Osteocyte (in vitro differentiated cells): ENCODE measurements around the gene TUBGCP6. TPM values are rescaled to one million over a fixed set of nuclear protein-coding genes. Genes with fewer than 3 reads are reported as not detected.

Source experiments
- DNase-seq: peaks from one replicate; pipeline ENCODE4 v3.0.0; 2021; ENCODE audit warnings: mixed read lengths; ENCODE audit not compliant: unreplicated experiment; ENCODE audit errors: extremely low spot score
- H3K27ac Mint-ChIP-seq: one replicate; pipeline ENCODE4 v1.8.0; 2021; ENCODE audit warnings: mild to moderate bottlenecking, mixed read lengths; ENCODE audit not compliant: unreplicated experiment
- H3K27me3 Mint-ChIP-seq: one replicate; pipeline ENCODE4 v1.8.0; 2021; ENCODE audit warnings: mixed read lengths; ENCODE audit not compliant: unreplicated experiment
- H3K36me3 Mint-ChIP-seq: one replicate; pipeline ENCODE4 v1.8.0; 2021; ENCODE audit warnings: mixed read lengths; ENCODE audit not compliant: unreplicated experiment
- H3K4me1 Mint-ChIP-seq: one replicate; pipeline ENCODE4 v1.8.0; 2021; ENCODE audit warnings: mixed read lengths; ENCODE audit not compliant: unreplicated experiment
- H3K4me3 Mint-ChIP-seq: one replicate; pipeline ENCODE4 v1.8.0; 2021; ENCODE audit warnings: mild to moderate bottlenecking, moderate library complexity, mixed read lengths; ENCODE audit not compliant: unreplicated experiment
- H3K9me3 Mint-ChIP-seq: one replicate; pipeline ENCODE4 v1.8.0; 2021; ENCODE audit warnings: mixed read lengths; ENCODE audit not compliant: unreplicated experiment
- total RNA-seq: library from RNA; stranded (reverse); gene quantifications from 2 replicates; pipeline ENCODE4 v1.2.1, GENCODE V29; 2021
- TF ChIP-seq, protein P1 (sequence below): fragments of 200-600 bp; sonication (generic); IDR thresholded peaks from 2 replicates; pipeline ENCODE4 v1.5.0; 2021; ENCODE audit warnings: antibody characterized with exemption, mild to moderate bottlenecking, moderate library complexity

The TUBGCP6 gene
- total RNA-seq, 1 donor from 2014 or later, result 55.7 TPM

DNA sequence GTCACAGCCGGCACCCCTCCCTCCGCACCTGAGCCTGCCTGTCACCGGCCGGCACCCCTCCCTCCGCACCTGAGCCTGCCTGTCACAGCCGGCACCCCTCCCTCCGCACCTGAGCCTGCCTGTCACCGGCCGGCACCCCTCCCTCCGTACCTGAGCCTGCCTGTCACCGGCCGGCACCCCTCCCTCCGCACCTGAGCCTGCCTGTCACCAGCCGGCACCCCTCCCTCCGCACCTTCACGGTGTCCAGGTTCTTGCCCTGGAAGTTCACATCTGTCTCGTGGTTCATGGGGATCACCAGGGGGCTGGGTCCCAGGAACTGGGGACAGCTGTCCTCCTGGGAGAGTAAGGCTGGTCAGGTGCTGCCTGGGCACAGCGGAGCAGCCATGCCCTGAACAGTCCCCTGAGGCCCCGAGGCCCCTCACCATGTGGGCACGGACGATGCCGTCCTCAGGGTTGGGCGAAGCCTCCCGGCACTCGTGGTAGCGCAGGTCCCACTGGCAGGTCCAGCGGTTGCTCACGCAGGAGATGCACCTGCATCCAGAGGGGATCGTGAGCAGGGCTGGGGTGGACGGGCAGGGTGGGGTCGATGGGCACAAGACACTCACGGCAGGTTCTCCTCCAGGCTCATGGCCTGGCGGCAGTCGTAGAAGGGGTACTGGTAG is 40.9 kb upstream of the TUBGCP6 start:
- no peaks in the 10 kb centered on the region for H3K27me3 Mint-ChIP-seq
- H3K4me3 Mint-ChIP-seq, result no peak overlapping the region
- TF ChIP-seq, protein P1, sequence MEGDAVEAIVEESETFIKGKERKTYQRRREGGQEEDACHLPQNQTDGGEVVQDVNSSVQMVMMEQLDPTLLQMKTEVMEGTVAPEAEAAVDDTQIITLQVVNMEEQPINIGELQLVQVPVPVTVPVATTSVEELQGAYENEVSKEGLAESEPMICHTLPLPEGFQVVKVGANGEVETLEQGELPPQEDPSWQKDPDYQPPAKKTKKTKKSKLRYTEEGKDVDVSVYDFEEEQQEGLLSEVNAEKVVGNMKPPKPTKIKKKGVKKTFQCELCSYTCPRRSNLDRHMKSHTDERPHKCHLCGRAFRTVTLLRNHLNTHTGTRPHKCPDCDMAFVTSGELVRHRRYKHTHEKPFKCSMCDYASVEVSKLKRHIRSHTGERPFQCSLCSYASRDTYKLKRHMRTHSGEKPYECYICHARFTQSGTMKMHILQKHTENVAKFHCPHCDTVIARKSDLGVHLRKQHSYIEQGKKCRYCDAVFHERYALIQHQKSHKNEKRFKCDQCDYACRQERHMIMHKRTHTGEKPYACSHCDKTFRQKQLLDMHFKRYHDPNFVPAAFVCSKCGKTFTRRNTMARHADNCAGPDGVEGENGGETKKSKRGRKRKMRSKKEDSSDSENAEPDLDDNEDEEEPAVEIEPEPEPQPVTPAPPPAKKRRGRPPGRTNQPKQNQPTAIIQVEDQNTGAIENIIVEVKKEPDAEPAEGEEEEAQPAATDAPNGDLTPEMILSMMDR, result no peak
- H3K27ac Mint-ChIP-seq, result no peak overlapping the region
- peaks cover 3% of the 10 kb centered on the region for H3K4me1 Mint-ChIP-seq
- H3K9me3 Mint-ChIP-seq, result no peaks in the 10 kb centered on the region
- no peak for DNase-seq
- peaks cover 11% of the 10 kb centered on the region for H3K36me3 Mint-ChIP-seq

DNA sequence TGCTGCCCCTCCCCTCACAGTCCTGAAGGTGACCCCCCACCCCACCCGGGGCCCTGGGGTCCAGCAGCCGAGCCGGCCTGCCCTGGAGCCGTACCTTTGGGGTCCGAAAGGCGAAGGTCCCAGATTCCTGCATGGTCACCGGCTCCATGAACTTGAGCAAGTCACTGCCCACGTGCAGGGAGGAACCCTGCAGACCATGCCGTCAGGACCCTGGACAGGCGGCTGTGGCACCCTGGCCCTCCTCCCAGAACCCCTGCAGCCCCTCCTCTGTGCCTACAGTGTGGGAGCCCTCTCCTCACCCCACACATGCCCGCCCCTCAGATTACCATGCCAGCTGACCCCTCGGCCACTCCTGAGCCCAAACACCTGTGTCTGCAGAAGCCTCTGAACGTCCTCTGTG is 39.7 kb upstream of the TUBGCP6 start:
- H3K4me1 Mint-ChIP-seq, result peaks cover 3% of the 10 kb centered on the region
- no peak for DNase-seq
- H3K4me3 Mint-ChIP-seq, result no peak overlapping the region
- no peaks in the 10 kb centered on the region for H3K9me3 Mint-ChIP-seq
- peaks cover 14% of the 10 kb centered on the region for H3K36me3 Mint-ChIP-seq
- H3K27me3 Mint-ChIP-seq, result no peaks in the 10 kb centered on the region
- TF ChIP-seq, protein P1, result no peak
- H3K27ac Mint-ChIP-seq, result no peak overlapping the region

DNA sequence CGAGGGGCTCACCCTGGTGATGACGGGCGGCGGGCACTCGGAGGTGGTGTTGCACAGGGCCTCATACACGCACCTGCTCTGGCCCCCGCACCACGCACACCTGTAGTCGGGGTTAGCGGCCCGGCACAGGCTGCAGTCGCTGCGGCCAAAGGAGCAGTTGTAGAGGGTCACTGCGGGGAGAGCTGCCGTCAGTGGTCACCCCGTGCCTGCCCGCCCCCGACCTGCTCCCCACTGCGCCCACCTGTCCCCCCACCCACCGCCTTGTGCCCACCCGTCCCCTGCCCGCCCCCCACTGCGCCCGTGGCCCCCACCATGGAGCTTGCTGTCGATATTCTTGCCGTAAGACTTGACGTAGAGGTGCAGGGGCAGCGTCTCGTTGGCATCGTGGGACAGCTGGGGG is 39.0 kb upstream of the TUBGCP6 start:
- H3K27me3 Mint-ChIP-seq, result no peaks in the 10 kb centered on the region
- TF ChIP-seq, protein P1, result no peak

DNA sequence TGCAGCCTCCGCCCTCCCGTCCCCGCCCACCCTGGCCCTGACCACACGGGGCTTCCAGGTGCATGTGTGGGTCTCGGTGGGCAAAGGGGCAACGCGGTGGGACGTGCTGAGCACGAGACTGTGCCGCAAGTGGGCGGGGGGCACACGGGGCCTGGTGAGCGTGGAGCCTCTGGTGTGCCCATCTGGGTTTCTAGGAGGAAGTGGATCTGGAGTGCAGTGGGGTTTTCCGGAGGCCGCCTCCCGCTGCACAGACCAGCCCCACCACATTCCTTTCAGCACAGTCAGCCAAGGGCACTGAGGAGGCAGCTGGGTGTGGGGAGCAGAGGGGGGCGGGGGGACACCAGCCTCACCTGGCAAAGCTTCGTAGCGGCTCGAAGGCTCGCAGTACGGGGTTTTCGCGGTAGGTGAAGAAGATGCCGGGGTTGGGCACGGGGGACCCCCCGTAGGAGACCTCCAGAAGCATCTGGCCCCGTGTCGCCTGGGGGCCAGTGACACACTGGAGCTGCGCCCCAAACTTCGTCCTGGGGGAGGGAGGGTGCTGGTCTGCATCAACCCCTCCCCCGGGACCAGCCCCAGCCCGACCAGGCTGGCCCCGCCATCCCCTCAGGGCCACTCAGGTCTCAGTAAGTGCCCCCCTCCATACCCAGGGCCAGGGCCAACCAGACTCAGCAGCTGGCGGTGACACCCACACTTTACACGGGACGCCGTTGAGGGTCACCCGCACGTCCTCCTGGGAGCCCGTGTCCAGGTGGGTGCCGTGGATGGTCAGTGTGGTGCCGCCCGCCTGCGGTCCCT is 37.7 kb upstream of the TUBGCP6 start:
- Mint-ChIP-seq H3K4me1 (peaks cover 3% of the 10 kb centered on the region), H3K9me3 (no peaks in the 10 kb centered on the region), H3K36me3 (peaks cover 9% of the 10 kb centered on the region), H3K4me3 (no peak overlapping the region), H3K27me3 (no peaks in the 10 kb centered on the region), H3K27ac (no peak overlapping the region)
- TF ChIP-seq, protein P1, result no peak
- no peak for DNase-seq

More for the DNA sequence above, 39.0 kb upstream of the TUBGCP6 start:
- H3K27ac Mint-ChIP-seq, result no peak overlapping the region
- peaks cover 3% of the 10 kb centered on the region for H3K4me1 Mint-ChIP-seq
- no peaks in the 10 kb centered on the region for H3K9me3 Mint-ChIP-seq
- DNase-seq, result no peak
- H3K4me3 Mint-ChIP-seq, result no peak overlapping the region
- H3K36me3 Mint-ChIP-seq, result peaks cover 13% of the 10 kb centered on the region

DNA sequence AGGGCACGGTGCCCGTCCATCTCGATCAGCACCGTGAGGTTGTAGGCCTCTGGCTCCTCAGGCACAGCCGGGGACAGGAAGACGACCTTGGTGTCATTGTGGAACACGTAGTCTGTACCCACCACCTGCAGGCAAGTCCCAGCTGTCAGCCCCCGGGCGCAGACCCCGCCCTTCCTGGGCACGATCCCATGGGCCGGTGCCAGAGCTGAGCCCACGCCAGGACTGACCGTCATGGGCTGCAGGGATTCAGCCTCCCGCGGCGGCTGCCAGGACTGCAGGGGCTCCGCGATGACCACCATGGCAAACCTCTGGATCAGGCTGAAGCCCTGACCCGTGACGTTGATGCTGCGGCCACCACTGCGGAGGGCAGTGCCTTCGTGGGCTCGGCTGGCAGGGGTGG is 37.1 kb upstream of the TUBGCP6 start:
- Mint-ChIP-seq H3K36me3 (peaks cover 15% of the 10 kb centered on the region), H3K4me3 (no peak overlapping the region), H3K27ac (no peak overlapping the region), H3K27me3 (no peaks in the 10 kb centered on the region), H3K9me3 (no peaks in the 10 kb centered on the region), H3K4me1 (peaks cover 3% of the 10 kb centered on the region)
- TF ChIP-seq, protein P1, result no peak
- no peak for DNase-seq
